NCI-H82 (cell line): ENCODE results near the gene ARL5B.
"Not testable (repeated sequence)": the region's sequence is repeated elsewhere in the genome, so short reads cannot be mapped to it uniquely, and the experiment has no call there.

Experiments
- DNase-seq: peaks from one replicate; lab custom pipeline; 2025; lab: John Stamatoyannopoulos, UW

The ARL5B gene, protein sequence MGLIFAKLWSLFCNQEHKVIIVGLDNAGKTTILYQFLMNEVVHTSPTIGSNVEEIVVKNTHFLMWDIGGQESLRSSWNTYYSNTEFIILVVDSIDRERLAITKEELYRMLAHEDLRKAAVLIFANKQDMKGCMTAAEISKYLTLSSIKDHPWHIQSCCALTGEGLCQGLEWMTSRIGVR

DNA sequence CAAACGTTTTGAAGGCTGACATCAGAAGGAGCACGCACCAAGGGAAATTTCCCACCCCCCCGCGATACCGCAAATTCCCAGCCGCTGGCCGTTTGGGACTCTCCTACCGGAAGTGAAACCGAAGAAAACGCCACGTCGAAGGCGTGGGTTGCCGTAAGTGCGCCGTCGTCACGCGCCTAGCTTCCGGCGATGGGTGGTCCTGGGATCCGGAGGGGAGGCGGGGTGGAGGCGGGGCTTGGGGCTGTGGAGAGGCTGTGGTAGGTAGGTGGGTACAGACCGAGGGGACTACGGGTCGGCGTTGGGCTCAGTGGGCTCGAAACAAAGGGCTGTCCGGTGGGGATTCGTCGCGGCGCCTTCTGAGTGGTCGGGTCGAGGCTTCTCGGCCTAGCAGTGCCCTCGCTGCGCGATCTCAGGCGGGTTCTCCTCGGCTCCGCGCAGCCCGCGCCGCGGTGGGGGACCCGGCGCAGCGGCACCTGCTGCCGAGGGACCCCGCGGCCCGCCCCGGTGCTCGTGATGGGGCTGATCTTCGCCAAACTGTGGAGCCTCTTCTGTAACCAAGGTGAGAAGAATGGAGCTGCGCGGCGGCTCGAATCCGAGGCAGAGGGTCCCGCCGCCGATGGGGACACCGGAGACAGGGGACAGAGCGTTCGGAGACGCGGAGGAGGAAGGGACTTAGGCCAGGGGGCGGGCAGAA, at the start of gene ARL5B:
ARL5B (plus strand) TSS at position 307 of the 694 bp plus-strand sequence; CDS start at position 514, 207 bp downstream.
- peak; percentile 97 for DNase-seq

GRCh38 chr10:18610517-18610916, 48.7 kb upstream of the ARL5B start:
- DNase-seq, result no peak

DNA sequence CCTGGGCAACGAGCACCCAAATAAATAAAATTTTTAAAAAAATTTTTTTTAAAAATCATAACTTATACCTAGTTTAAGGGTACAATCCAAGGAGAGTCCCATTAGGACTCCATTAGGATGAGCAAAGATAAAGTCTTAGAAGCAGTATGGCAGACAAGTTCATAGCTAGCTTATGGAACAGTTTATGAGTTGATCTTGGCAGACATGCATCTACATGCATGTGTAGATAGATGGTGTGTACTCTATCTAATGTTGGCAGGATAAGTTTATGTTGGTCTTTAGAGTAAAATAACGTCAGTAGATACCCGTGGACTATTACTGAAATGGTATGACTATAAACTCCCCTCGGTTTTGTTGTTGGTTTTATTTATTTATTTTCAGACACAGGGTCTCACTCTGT, 48.1 kb upstream of the ARL5B start:
- no peak for DNase-seq

DNA sequence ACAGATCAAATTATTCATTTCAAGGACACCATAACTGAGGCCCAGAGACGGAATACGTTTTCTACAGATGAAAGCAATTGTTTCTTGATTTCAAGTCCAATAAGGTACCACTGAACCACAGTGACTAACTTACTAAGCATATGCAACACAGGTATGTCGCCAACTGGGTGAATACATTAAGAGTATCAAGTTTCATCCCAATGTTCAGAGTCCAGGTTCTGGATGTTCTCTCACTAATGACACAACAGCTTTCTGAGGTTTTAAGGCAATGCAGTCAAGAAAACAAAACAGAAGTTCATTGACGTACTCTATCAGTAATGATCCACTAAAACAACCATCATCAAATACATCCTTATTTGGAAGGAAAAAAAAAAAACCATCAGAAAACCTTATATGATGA, 43.6 kb upstream of the ARL5B start:
- DNase-seq, result no peak

- no peak for DNase-seq
Observed at GRCh38 chr10:18616337-18616736, 42.9 kb upstream of the ARL5B start.

- no peak for DNase-seq
Observed at GRCh38 chr10:18619016-18619415, 40.2 kb upstream of the ARL5B start.

DNA sequence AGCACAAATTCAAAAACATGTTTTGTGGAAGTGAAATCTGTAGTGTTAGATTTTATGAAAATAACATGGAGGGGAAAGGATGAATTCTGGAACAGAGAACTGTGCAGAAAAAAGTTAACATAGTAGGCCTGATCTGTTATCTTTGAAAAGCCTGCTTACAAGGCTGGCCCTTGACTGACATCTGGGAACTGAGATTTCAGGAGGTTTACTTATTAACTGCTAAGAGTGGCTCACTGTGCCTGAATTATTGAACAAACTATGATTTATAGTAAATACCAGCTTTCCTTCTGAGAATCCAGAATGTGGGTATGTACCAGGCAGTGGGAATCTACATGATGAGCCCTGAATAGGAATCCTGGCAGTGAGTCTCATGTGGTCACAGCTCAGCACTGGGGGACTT, 38.4 kb upstream of the ARL5B start:
- DNase-seq, result no peak

- not testable (repeated sequence) for DNase-seq
Observed at GRCh38 chr10:18623671-18624070, 35.6 kb upstream of the ARL5B start.

DNA sequence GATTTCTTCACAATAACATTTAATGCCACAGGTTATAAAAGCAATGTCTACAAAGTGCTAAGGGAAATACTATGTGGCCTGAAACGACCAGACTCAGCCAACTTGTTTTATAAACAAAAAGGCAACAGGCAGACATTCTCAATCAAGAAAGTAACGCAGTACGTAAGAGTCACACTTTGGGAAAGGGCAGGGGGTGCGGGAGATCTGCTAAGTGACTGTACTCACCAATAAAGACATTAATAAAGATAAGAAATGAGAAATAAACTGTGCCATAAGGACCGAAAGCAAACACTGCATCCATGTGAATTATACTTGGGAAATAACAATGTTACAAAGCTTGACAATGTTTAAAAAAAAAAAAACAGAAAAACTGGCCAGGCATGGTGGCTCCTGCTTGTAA, 33.3 kb upstream of the ARL5B start:
- no peak for DNase-seq

GRCh38 chr10:18627452-18628018, 31.7 kb upstream of the ARL5B start:
- peak; percentile 81 for DNase-seq

- DNase-seq, result not testable (repeated sequence)
Observed at GRCh38 chr10:18632500-18632899, 26.7 kb upstream of the ARL5B start.

DNA sequence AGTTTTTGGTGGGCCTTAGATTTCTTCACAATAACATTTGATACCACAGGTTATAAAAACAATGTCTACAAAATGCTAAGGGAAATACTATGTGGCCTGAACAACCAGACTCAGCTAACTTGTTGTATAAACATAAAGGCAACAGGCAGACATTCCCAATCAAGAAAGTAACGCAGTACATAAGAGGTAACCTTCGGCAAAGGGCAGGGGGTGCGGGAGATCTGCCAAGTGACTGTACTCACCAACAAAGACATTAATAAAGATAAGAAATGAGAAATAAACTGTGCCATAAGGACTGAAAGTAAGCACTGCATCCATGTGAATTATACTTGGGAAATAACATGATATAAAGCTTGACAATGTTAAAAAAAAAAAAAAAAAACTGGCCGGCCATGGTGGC, 23.2 kb upstream of the ARL5B start:
- no peak for DNase-seq

GRCh38 chr10:18637400-18637799, 21.8 kb upstream of the ARL5B start:
- not testable (repeated sequence) for DNase-seq

- not testable (repeated sequence) for DNase-seq
Observed at GRCh38 chr10:18639719-18640118, 19.5 kb upstream of the ARL5B start.

GRCh38 chr10:18647151-18647550, 12.1 kb upstream of the ARL5B start:
- no peak for DNase-seq

GRCh38 chr10:18647945-18648344, 11.3 kb upstream of the ARL5B start:
- peak; percentile 59 for DNase-seq

DNA sequence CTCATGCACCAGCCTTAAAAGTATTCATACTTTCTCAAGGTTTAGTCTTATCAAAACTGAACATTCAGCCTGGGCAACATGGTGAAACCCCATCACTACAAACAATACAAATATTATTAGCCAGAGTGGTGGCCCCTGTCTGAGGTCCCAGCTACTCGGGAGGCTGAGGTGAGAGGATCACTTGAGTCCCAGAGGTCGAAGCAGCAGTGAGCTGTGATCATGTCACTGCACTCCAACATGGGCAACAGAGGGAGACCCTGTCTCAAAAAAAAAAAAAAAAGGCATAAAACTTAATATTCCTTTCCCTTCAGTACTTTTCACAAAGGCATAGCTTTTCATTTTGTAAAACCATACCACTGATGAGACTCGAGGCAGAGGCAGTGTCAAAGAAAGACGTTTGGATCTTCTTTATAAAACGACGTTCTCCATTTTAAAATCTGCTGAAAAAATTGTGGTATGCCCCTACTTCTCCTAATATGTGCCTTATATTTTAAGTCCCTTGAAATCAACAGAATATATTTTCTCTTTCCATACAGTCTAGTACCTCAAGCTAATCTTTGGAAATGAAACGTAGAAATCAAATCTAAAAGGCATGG, 9.8 kb upstream of the ARL5B start:
- DNase-seq, result peak; percentile 11

- peak; percentile 21 for DNase-seq
Observed at GRCh38 chr10:18650404-18650997, 8.7 kb upstream of the ARL5B start.

- DNase-seq, result peak; percentile 90
Observed at GRCh38 chr10:18651324-18652007, 7.8 kb upstream of the ARL5B start, which contains the start of gene NSUN6. Gene NSUN6 (minus strand): TSS chr10:18651587. CDS start chr10:18651203, 384 bp downstream.

GRCh38 chr10:18653112-18653511, 6.1 kb upstream of the ARL5B start:
- DNase-seq, result no peak

- no peak for DNase-seq
Observed at GRCh38 chr10:18656724-18657123, 2.5 kb upstream of the ARL5B start.
